Activated T-helper 17 cell treated with anti-CD3 and anti-CD28 coated beads, Interleukin-2, amount 50 U/mL, for 72 hours (primary cell): ENCODE measurements around the gene HPSE2. TPM values are rescaled to one million over a fixed set of nuclear protein-coding genes. Genes with fewer than 3 reads are reported as not detected.
A peak's percentile ranks its signal among the peaks of the same experiment; 100 is the strongest.
"Not testable (repeated sequence)": the region's sequence is repeated elsewhere in the genome, so short reads cannot be mapped to it uniquely, and the experiment has no call there.

Experiments used
- ATAC-seq: fragments of 150-1000 bp; cut with Tn5 transposase; replicated peaks from 2 replicates; pipeline ENCODE4 v1.10.0; 2021; ENCODE audit warnings: mild to moderate bottlenecking, moderate library complexity
- H3K27ac Mint-ChIP-seq: one replicate; pipeline ENCODE4 v1.8.0; 2022; ENCODE audit warnings: mixed read lengths
- H3K27me3 Mint-ChIP-seq: one replicate; pipeline ENCODE4 v1.8.0; 2022; ENCODE audit warnings: mixed read lengths
- H3K36me3 Mint-ChIP-seq: one replicate; pipeline ENCODE4 v1.8.0; 2022; ENCODE audit warnings: low read depth, mild to moderate bottlenecking, mixed read lengths
- H3K4me1 Mint-ChIP-seq: one replicate; pipeline ENCODE4 v1.8.0; 2022; ENCODE audit warnings: mixed read lengths
- H3K4me3 Mint-ChIP-seq: one replicate; pipeline ENCODE4 v1.8.0; 2022; ENCODE audit warnings: mild to moderate bottlenecking, mixed read lengths
- H3K9me3 Mint-ChIP-seq: one replicate; pipeline ENCODE4 v1.8.0; 2022; ENCODE audit warnings: mixed read lengths
- total RNA-seq, 2 donors: library from RNA; stranded (reverse); gene quantifications; one replicate each; pipeline ENCODE4 v1.2.3, GENCODE V29; 2022

Gene HPSE2
- total RNA-seq, 2 donors from 2014 or later, result not detected

DNA sequence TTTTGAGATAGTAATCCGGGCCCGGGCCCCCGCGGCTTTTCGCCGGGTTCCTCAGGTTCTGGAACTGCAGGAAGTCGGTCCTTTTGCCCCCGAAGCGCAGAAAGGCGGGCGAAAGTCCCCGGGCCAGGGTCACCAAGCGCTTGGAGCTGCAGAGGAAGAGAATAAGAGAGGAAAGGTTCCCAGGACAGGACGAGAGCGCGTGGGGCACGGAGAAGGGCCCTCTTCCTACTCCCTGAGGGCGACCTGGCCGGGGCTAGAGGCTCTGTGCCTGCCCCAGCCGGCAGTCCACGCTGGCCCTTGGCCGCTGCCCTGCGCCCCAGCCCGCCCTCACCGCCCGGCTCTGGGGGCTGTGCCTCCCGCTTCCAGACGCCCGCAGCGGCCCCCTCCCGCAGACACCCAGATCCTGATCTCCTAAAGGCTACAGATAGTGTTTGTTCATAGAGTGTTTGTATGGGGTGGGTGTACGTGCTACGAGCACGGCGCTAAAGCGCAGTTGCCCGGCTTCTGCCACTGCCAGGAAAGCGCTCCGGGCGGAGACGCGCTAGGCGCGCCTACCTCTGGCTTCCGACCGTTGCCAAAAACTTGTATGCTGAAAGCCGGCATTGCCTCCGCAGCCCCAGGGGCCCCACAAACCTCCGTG is 3.2 kb downstream of the HPSE2 start:
- Mint-ChIP-seq H3K4me1 (peaks cover 3% of the 10 kb centered on the region), H3K4me3 (peak overlapping the region; percentile 72), H3K9me3 (no peaks in the 10 kb centered on the region), H3K27ac (no peak overlapping the region), H3K27me3 (peaks cover 80% of the 10 kb centered on the region), H3K36me3 (no peaks in the 10 kb centered on the region)
- ATAC-seq, result no peak

DNA sequence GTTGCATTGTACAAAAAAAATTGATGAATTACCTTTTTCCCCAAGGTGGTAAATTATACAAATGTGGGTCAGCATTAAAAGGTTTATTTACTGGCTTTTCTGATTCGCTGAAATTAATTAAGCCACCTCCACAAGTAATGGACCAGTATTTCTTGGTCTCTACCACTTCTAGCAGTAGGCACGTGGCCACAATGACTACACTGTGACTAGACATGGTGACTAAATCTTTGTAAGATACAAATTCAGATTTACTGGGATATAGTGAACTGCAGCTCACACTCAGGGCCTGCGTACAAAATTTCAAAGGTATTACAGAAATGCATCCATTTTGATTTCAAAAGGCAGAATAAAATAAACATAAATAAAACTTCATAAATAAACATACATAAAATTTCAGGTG is 10.9 kb downstream of the HPSE2 start:
- H3K27ac Mint-ChIP-seq, result no peak overlapping the region
- ATAC-seq, result no peak
- H3K27me3 Mint-ChIP-seq, result peaks cover 49% of the 10 kb centered on the region
- no peaks in the 10 kb centered on the region for H3K36me3 Mint-ChIP-seq
- H3K4me1 Mint-ChIP-seq, result no peaks in the 10 kb centered on the region
- no peaks in the 10 kb centered on the region for H3K9me3 Mint-ChIP-seq
- no peak overlapping the region for H3K4me3 Mint-ChIP-seq

DNA sequence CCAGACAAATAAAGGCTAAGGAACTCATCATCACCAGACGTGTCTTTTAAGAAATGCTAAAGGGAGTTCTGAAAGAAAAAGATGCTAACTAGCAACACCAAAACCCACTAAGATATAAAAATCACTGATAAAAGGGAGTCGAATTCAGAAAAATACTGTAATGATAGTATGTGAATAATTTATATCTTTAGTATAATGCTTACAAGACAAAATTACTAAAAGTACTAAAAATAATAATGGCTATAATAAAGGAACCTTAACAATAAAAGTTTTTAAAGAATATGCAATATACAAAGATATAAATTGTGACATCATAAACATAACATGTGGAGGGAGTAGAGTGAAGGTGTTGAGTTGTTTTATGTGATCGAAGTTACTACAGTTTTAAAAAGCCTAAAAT is 28.3 kb downstream of the HPSE2 start:
- no peak for ATAC-seq
- Mint-ChIP-seq H3K27ac (no peak overlapping the region), H3K9me3 (no peaks in the 10 kb centered on the region), H3K4me1 (no peaks in the 10 kb centered on the region), H3K27me3 (no peaks in the 10 kb centered on the region), H3K36me3 (no peaks in the 10 kb centered on the region), H3K4me3 (no peak overlapping the region)

DNA sequence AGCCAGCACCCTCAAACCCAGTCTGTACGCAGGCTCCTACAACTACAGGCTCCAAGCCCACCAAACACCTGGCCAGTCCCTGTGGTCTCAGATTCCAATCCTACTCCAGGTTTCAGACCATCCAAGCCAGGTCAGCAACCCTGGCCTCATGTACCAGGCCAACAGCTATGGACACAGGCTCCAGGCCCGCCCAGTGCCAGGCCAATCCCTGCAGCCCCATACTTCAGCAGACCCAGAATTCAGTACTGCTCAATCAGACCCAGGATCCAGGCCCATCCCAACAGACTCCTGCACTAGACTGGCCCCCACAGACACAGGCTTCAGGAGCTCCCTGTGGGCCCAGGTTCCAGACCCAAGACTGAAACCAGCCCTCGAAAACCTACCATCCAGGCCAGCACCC is 32.3 kb downstream of the HPSE2 start:
- Mint-ChIP-seq H3K4me3 (no peak overlapping the region), H3K27ac (no peak overlapping the region), H3K36me3 (no peaks in the 10 kb centered on the region), H3K27me3 (no peaks in the 10 kb centered on the region), H3K9me3 (no peaks in the 10 kb centered on the region), H3K4me1 (no peaks in the 10 kb centered on the region)
- ATAC-seq, result no peak

DNA sequence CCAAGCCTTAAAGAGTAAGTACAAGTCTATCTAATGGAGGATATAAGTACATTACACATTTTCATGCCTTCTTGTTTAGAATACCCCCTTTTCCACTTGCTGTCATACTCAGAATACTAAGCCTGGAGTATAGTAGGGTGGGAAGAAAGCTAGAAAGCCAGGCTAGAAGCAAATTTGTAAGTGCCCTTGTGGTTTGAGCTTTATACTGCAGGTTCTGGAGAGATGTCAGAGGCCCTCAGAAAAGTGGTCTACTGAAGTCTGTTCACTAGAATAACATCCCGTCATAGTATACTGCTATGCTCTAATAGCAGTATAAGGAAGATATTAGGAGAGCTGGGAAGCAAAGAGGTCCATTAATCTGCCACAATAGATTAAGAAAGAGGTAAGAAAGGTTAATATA is 62.7 kb downstream of the HPSE2 start:
- H3K36me3 Mint-ChIP-seq, result no peaks in the 10 kb centered on the region
- no peaks in the 10 kb centered on the region for H3K4me1 Mint-ChIP-seq
- no peak overlapping the region for H3K27ac Mint-ChIP-seq
- H3K9me3 Mint-ChIP-seq, result no peaks in the 10 kb centered on the region
- H3K4me3 Mint-ChIP-seq, result no peak overlapping the region
- no peak for ATAC-seq
- H3K27me3 Mint-ChIP-seq, result peaks cover 4% of the 10 kb centered on the region

DNA sequence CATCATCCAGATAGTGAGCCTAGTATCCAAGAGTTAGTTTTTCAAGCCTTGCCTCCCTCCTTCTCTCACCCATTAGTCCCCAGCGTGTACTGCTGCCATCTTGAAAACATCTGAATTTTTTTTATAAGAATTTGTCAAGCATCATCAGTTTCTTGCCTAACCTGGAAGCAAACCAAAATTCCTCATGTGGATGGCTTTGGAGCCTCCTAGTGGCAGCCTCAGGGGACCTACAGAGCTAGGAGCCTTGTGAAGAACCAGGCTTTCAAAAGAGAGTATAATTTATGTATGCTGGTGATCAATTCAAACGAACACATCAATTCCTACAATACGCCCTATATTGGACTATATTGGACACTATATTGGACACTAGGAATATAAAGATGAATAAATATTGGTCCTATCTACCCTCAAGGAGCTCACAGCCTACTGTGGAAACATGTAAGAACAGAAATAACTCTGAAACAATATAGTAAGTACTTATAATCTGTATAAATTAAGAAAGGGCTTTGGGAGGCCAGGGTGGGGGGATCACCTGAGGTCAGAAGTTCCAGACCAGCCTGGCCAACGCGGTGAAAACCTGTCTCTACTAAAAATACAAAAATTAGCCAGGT is 63.4 kb downstream of the HPSE2 start:
- no peak overlapping the region for H3K4me3 Mint-ChIP-seq
- no peak for ATAC-seq
- peaks cover 4% of the 10 kb centered on the region for H3K27me3 Mint-ChIP-seq
- no peaks in the 10 kb centered on the region for H3K9me3 Mint-ChIP-seq
- no peak overlapping the region for H3K27ac Mint-ChIP-seq
- no peaks in the 10 kb centered on the region for H3K4me1 Mint-ChIP-seq
- no peaks in the 10 kb centered on the region for H3K36me3 Mint-ChIP-seq

DNA sequence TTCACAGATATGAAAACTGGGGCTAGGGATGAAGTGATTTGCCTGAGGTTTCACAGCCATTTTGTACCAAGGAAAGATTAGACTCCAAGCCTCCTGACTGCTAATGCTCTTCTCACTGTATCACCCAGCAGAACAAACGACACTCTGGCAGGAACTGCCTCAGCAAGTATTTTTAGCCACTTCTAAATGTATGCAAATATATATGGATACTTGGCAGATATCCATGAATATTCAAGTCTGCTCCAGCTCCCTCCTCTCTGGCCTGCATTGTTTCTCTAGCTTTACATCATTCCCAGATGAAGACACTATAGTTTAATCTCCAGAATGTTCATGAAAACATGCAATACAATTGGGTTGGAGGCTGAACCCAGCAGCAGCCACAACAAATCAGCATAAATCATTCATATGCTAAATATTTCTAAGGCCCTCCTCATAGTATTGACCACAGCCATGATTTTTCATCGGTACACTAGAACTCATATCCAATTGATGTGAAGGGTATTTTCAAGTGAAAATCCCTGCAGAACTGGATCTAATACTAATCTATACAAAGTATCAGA is 65.5 kb downstream of the HPSE2 start:
- H3K27me3 Mint-ChIP-seq, result no peaks in the 10 kb centered on the region
- ATAC-seq, result no peak
- H3K36me3 Mint-ChIP-seq, result no peaks in the 10 kb centered on the region
- no peak overlapping the region for H3K27ac Mint-ChIP-seq
- H3K4me3 Mint-ChIP-seq, result no peak overlapping the region
- no peaks in the 10 kb centered on the region for H3K9me3 Mint-ChIP-seq
- no peaks in the 10 kb centered on the region for H3K4me1 Mint-ChIP-seq

DNA sequence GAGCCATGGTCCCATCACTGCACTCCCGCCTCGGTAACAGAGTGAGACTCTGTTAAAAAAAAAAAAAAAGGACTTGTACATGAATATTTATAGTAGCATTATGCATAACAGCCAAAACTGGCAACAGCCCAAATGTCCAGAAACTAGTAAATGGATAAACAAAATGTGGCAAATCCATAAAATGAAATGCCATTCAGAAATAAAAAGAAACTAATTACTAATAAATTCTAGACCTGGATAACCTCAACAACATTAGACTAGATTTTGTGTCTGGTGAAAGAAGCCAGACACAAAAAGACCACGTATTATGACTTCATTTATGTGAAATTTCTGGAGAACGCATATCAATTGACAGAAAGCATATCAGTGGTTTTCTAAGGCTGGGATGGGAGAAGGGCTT is 74.5 kb downstream of the HPSE2 start:
- Mint-ChIP-seq H3K36me3 (no peaks in the 10 kb centered on the region), H3K27ac (no peak overlapping the region), H3K4me1 (no peaks in the 10 kb centered on the region), H3K27me3 (no peaks in the 10 kb centered on the region), H3K9me3 (no peaks in the 10 kb centered on the region), H3K4me3 (no peak overlapping the region)
- ATAC-seq, result no peak

DNA sequence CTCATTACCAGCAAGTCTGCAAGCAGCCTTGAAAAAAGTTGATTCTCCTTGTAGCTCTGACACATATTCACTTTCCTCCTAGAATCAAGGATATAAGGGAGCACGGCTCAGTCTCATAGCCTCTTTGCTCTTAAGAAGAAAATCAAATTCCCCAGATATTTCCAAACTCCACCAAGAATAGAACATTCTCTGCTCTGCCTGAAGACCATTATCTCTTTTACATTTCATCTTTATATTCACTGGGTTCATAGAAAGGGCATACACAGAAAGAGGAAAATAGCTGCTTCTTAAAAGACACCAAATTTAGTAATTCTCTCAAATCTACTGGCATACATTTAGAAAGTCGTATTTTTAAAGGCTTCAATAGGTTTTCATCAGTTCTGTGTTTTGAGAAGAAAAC is 92.0 kb downstream of the HPSE2 start:
- no peaks in the 10 kb centered on the region for H3K9me3 Mint-ChIP-seq
- no peaks in the 10 kb centered on the region for H3K36me3 Mint-ChIP-seq
- ATAC-seq, result no peak
- no peaks in the 10 kb centered on the region for H3K4me1 Mint-ChIP-seq
- H3K27ac Mint-ChIP-seq, result no peak overlapping the region
- no peaks in the 10 kb centered on the region for H3K27me3 Mint-ChIP-seq
- H3K4me3 Mint-ChIP-seq, result no peak overlapping the region

DNA sequence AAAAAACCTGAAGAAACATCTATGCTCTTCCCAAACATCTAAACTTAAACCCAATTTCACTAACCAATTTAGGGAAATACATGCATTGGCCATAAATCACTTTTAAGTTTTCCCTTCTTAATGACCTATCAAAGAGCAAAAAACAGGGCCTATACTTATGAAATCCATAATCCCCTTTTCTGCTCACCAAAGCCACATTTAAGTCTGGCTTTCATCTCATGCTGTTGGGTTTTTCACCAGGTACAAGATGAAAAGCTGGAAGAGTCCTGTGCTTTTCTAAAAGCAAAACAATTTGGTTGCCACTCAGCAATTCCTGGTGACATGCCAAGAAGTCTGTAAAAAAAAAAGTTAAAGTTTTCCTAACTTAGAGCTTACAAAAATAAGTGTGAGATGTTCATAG is 92.6 kb downstream of the HPSE2 start:
- Mint-ChIP-seq H3K27ac (no peak overlapping the region), H3K4me1 (no peaks in the 10 kb centered on the region), H3K36me3 (no peaks in the 10 kb centered on the region), H3K4me3 (no peak overlapping the region), H3K9me3 (no peaks in the 10 kb centered on the region), H3K27me3 (no peaks in the 10 kb centered on the region)
- ATAC-seq, result no peak

DNA sequence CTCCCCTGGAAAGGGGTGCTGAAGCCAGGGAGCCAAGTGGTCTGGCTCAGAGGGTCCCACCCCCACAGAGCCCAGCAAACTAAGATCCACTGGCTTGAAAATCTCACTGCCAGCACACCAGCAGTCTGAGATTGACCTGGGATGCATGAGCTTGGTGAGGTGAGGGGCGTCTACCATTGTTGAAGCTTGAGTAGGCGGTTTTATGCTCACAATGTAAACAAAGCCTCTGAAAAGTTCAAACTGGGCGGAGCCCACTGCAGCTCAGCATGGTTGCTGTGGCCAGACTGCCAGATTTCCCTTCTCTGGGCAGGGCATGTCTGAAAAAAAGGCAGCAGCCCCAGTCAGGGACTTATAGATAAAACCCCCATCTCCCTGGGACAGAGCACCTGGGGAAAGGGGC is 102.8 kb downstream of the HPSE2 start:
- not testable (repeated sequence) for H3K4me3 Mint-ChIP-seq, H3K4me1 Mint-ChIP-seq, ATAC-seq, H3K36me3 Mint-ChIP-seq, H3K27ac Mint-ChIP-seq, H3K27me3 Mint-ChIP-seq, H3K9me3 Mint-ChIP-seq

DNA sequence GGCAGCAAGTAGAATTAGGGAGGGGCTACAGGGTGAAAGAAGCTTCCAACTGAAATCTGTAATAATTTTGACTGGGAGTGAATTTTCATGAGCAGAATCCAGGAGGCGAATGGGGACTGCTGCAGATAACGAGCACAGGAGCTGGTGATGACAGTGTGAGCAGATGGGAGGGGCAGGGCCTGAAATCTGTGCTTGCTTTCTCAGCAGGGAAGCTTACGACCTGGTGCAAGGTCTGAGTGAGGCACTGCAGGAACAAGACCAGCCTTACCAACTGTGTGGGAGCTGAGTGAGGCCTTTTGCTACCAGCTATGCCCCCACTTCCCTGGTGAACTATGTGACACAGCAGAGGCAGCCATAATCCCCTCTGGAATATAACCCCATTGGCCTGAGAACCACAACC is 109.8 kb downstream of the HPSE2 start:
- Mint-ChIP-seq H3K4me1 (no peaks in the 10 kb centered on the region), H3K27ac (no peak overlapping the region), H3K4me3 (no peak overlapping the region), H3K36me3 (no peaks in the 10 kb centered on the region), H3K9me3 (peaks cover 6% of the 10 kb centered on the region), H3K27me3 (peaks cover 16% of the 10 kb centered on the region)
- ATAC-seq, result no peak

DNA sequence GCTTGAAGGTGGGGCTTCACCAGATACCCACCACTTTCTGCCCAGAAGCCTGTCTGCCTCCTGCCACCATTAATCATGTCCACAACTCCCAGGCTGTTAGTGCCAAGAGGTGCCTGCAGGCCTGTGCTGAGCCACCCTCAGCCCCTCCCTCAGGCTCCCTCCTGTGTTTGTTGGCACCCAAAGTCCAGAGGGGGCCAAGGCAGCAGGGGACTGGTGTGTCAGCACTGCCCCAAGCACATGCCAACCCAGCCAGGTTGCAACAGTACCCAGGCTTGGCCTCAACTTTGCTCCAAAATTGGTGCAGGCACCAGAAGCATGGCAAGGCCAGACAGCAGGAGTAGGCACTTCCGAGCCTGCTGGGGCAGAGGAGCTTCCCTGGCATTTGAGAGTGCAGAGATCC is 111.3 kb downstream of the HPSE2 start:
- no peak for ATAC-seq
- no peaks in the 10 kb centered on the region for H3K36me3 Mint-ChIP-seq
- H3K4me1 Mint-ChIP-seq, result no peaks in the 10 kb centered on the region
- no peak overlapping the region for H3K27ac Mint-ChIP-seq
- no peak overlapping the region for H3K4me3 Mint-ChIP-seq
- H3K9me3 Mint-ChIP-seq, result peaks cover 6% of the 10 kb centered on the region
- H3K27me3 Mint-ChIP-seq, result peaks cover 12% of the 10 kb centered on the region

DNA sequence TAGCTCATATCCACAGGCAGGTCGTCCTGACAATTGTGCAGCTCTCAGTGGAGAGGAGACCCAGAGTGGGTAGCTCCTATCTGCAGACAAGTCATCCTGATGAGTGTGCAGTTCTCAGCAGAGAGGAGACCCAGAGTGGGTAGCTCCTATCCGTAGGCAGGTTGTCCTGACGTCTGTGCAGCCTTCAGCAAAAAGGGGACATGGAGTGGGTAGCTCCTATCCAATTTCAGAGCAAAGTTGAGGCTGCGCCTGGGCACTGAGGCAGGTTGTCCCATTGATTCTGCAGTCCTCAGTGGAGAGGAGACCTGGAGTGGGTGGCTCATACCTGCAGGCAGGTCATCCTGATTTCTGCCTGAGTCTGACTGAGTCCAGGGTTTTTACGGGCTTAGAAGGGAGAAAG is 111.8 kb downstream of the HPSE2 start:
- no peak for ATAC-seq
- peaks cover 12% of the 10 kb centered on the region for H3K27me3 Mint-ChIP-seq
- peaks cover 6% of the 10 kb centered on the region for H3K9me3 Mint-ChIP-seq
- H3K4me1 Mint-ChIP-seq, result no peaks in the 10 kb centered on the region
- H3K36me3 Mint-ChIP-seq, result no peaks in the 10 kb centered on the region
- H3K27ac Mint-ChIP-seq, result no peak overlapping the region
- no peak overlapping the region for H3K4me3 Mint-ChIP-seq

DNA sequence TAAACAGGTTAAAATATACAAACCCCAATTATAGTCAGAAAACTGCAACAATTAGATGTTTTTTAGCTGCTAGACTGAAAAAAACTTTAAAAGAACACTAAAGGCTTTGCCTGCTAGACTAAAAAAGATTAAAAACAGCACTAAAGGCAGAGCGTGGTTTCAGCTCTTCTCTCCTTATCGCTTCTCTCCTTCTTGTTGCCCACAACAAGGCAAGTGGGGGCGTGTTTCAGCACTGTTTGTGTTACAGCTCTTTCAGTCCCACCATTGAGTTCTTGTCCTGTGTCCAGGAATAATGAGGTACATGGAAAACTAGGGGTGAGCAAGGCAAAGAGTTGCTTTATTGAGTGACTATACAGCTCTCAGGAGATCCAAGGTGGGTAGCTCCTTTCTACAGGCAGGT is 112.3 kb downstream of the HPSE2 start:
- no peak for ATAC-seq
- H3K4me1 Mint-ChIP-seq, result no peaks in the 10 kb centered on the region
- H3K27ac Mint-ChIP-seq, result no peak overlapping the region
- H3K4me3 Mint-ChIP-seq, result no peak overlapping the region
- H3K27me3 Mint-ChIP-seq, result peaks cover 11% of the 10 kb centered on the region
- no peaks in the 10 kb centered on the region for H3K36me3 Mint-ChIP-seq
- H3K9me3 Mint-ChIP-seq, result peaks cover 6% of the 10 kb centered on the region
